ENCODE data around the gene C1QTNF6. TPM values are rescaled to one million over a fixed set of nuclear protein-coding genes. Genes with fewer than 3 reads are reported as not detected.
A peak's percentile ranks its signal among the peaks of the same experiment; 100 is the strongest.

C1QTNF6 gene
- total and polyA plus RNA-seq, 10 of the 15 experiments (the other 5 are each of a cell fraction or from before 2014, with no cell fraction given): 0.16 to 4.1 (median 1.3) TPM

- no TSS peak for BruUV-seq (replicated peaks)
- Histone ChIP-seq H3K9me3 (replicated peaks; ENCODE audit: control insufficient read depth, insufficient read depth, low read length) (no peaks in the 10 kb centered on the region), H3K79me2 (ENCODE audit: control insufficient read depth, insufficient read depth, low read length) (no peaks in the 10 kb centered on the region), H3K9ac (ENCODE audit: control insufficient read depth, insufficient read depth, low read length) (no peak overlapping the region), H3K36me3 (ENCODE audit: control insufficient read depth in 2 of 2, insufficient read depth in 2 of 2, low read length in 1 of 2) (no peaks in the 10 kb centered on the region; a peak in 3 of 4 replicates), H3K4me1 (ENCODE audit: control insufficient read depth, insufficient read depth, low read length) (no peaks in the 10 kb centered on the region), H2AFZ (ENCODE audit: control insufficient read depth, low read depth, low read length) (no peak overlapping the region), H3K27me3 (replicated peaks in 1 of 2; ENCODE audit: control insufficient read depth in 2 of 2, insufficient read depth in 2 of 2, low read length in 1 of 2) (no peaks in the 10 kb centered on the region), H3K4me3 (no peak overlapping the region), H3K27ac (ENCODE audit: control insufficient read depth, insufficient read depth) (no peak overlapping the region), H3K4me2 (ENCODE audit: control insufficient read depth, insufficient read depth) (no peak overlapping the region), H4K20me1 (ENCODE audit: control insufficient read depth, insufficient read depth) (no peaks in the 10 kb centered on the region)
- POLR2A ChIA-PET: no interaction called here
- FAIRE-seq (no peak), DNase-seq (ENCODE audit: low read depth, low spot score) (no peak), ATAC-seq (no peak)
- CTCF ChIA-PET: interaction anchor here (0.7 kb wide), 1 partner anchor 10 kb away, joined by 3 read pairs; no protein-coding TSS in a partner anchor
- RAD21 ChIA-PET (ENCODE audit: unreplicated experiment): interaction anchor here (1.5 kb wide), 1 partner anchor 12 kb away, joined by 3 read pairs; no protein-coding TSS in a partner anchor
- 89% methylated on average over 65 of the region's 71 CpGs for WGBS (ENCODE audit: insufficient coverage, insufficient replicate concordance, low lambda C conversion rate, missing lambda C conversion rate)
- SMC1A ChIA-PET (ENCODE audit: uncharacterized antibody, unreplicated experiment): interaction anchor here (0.6 kb wide), 1 partner anchor 37 kb away, joined by 3 read pairs; no protein-coding TSS in a partner anchor
- TF ChIP-seq SRF (IDR thresholded peaks at IDR 0.05; ENCODE audit: low read depth in 2 of 2, low read length in 2 of 2): 0 out of 4 replicates have a peak, but pooled peaks of 1 of the 2 experiments have one; percentile 13
- TF ChIP-seq RAD21 (IDR thresholded peaks at IDR 0.05; ENCODE audit: insufficient read depth, low read depth, low read length): no peak
- intact Hi-C loops (cut with micrococcal nuclease; ENCODE audit: unreplicated experiment): no loop called here
- in situ Hi-C loops (cut with MboI): loop anchor here (25.0 kb wide), 1 partner anchor 1820 kb away; the partner anchor contains the start of gene HMOX1
Observed at GRCh38 chr22:37206841-37207821, 19.1 kb upstream of the C1QTNF6 start.

- Histone ChIP-seq H3K79me2 (ENCODE audit: control insufficient read depth, insufficient read depth, low read length) (no peaks in the 10 kb centered on the region), H3K27me3 (replicated peaks in 1 of 2; ENCODE audit: control insufficient read depth in 2 of 2, insufficient read depth in 2 of 2, low read length in 1 of 2) (no peaks in the 10 kb centered on the region), H3K4me1 (ENCODE audit: control insufficient read depth, insufficient read depth, low read length) (peaks cover 4% of the 10 kb centered on the region), H3K9ac (ENCODE audit: control insufficient read depth, insufficient read depth, low read length) (no peak overlapping the region), H4K20me1 (ENCODE audit: control insufficient read depth, insufficient read depth) (no peaks in the 10 kb centered on the region), H3K9me3 (replicated peaks; ENCODE audit: control insufficient read depth, insufficient read depth, low read length) (no peaks in the 10 kb centered on the region), H3K4me2 (ENCODE audit: control insufficient read depth, insufficient read depth) (no peak overlapping the region), H3K27ac (ENCODE audit: control insufficient read depth, insufficient read depth) (no peak overlapping the region), H3K4me3 (no peak overlapping the region), H3K36me3 (ENCODE audit: control insufficient read depth in 2 of 2, insufficient read depth in 2 of 2, low read length in 1 of 2) (no peaks in the 10 kb centered on the region; a peak in 3 of 4 replicates), H2AFZ (ENCODE audit: control insufficient read depth, low read depth, low read length) (no peak overlapping the region)
- CTCF ChIA-PET: interaction anchor here (1.2 to 1.7 kb wide), 2 partner anchors 10 to 350 kb away, joined by 3 to 8 read pairs; no protein-coding TSS in a partner anchor
- POLR2A ChIA-PET: no interaction called here
- ATAC-seq (no peak), DNase-seq (ENCODE audit: low read depth, low spot score) (no peak), FAIRE-seq (no peak)
- SMC1A ChIA-PET (ENCODE audit: uncharacterized antibody, unreplicated experiment): interaction anchor here (0.6 to 1.4 kb wide), 3 partner anchors 12 to 56 kb away, joined by 3 to 5 read pairs (median 3); no protein-coding TSS in a partner anchor
- no TSS peak for BruUV-seq (replicated peaks)
- in situ Hi-C loops (cut with MboI): loop anchor here (25.0 kb wide), 1 partner anchor 1819 kb away; the partner anchor contains the start of gene HMOX1
- intact Hi-C loops (cut with micrococcal nuclease; ENCODE audit: unreplicated experiment): no loop called here
- 84% methylated on average over 16 of the region's 16 CpGs for WGBS (ENCODE audit: insufficient coverage, insufficient replicate concordance, low lambda C conversion rate, missing lambda C conversion rate)
- RAD21 ChIA-PET (ENCODE audit: unreplicated experiment): interaction anchor here (1.1 to 1.5 kb wide), 2 partner anchors 13 to 54 kb away, joined by 3 read pairs; no protein-coding TSS in a partner anchor
- no peak for TF ChIP-seq ELK1 (IDR thresholded peaks at IDR 0.05; ENCODE audit: low read depth, low read length)
- no peak for TF ChIP-seq SMC3 (IDR thresholded peaks at IDR 0.05; ENCODE audit: borderline replicate concordance, low read length)
- TF ChIP-seq STAT3 (IDR thresholded peaks at IDR 0.05; ENCODE audit: low read depth, low read length): no peak
- no peak for TF ChIP-seq RFX5 (IDR thresholded peaks at IDR 0.05; ENCODE audit: low read depth, low read length)
- TF ChIP-seq PML (IDR thresholded peaks at IDR 0.05; ENCODE audit: low read length): no peak
- no peak for TF ChIP-seq SREBF1 (IDR thresholded peaks at IDR 0.05; ENCODE audit: low read length)
- TF ChIP-seq NRF1 (conservative IDR thresholded peaks at IDR 0.05; ENCODE audit: low read depth, low read length): no peak
- TF ChIP-seq BHLHE40 (IDR thresholded peaks at IDR 0.05; ENCODE audit: borderline replicate concordance in 1 of 2, low read depth in 2 of 2, low read length in 1 of 2): no peak
- TF ChIP-seq ZZZ3 (IDR thresholded peaks at IDR 0.05; ENCODE audit: control insufficient read depth, insufficient read length, low read depth): no peak
- TF ChIP-seq ZNF384 (IDR thresholded peaks at IDR 0.05; ENCODE audit: borderline replicate concordance, low read depth, low read length): no peak
- TF ChIP-seq MYB (IDR thresholded peaks at IDR 0.05; ENCODE audit: borderline replicate concordance, low read depth, low read length): no peak
Observed at GRCh38 chr22:37206118-37206840, 18.2 kb upstream of the C1QTNF6 start.

Measured in GM12878 (cell line).